Effector memory CD4-positive, alpha-beta T cell (primary cell): Measurements from ENCODE around the gene FAM107B.
"Not testable (repeated sequence)": the region's sequence is repeated elsewhere in the genome, so short reads cannot be mapped to it uniquely, and the experiment has no call there.

ENCODE experiments used
- DNase-seq, 3 donors: peaks; one replicate each; pipeline ENCODE4 v3.0.0-alpha.2; 2020
- H3K27ac ChIP-seq: 2 replicates; pipeline ENCODE4 v1.7.0; 2013; ENCODE audit warnings: mild to moderate bottlenecking, low read length, moderate library complexity; ENCODE audit not compliant: insufficient read depth, poor library complexity, severe bottlenecking
- H3K27me3 ChIP-seq: replicated peaks from 2 replicates; pipeline ENCODE4 v1.7.0; 2013; ENCODE audit warnings: mild to moderate bottlenecking, low read length; ENCODE audit not compliant: insufficient read depth, control insufficient read depth, poor library complexity, severe bottlenecking
- H3K36me3 ChIP-seq: 2 replicates; pipeline ENCODE4 v1.7.0; 2013; ENCODE audit warnings: mild to moderate bottlenecking, low read length, moderate library complexity; ENCODE audit not compliant: control insufficient read depth, insufficient read depth
- H3K4me1 ChIP-seq: 2 replicates; pipeline ENCODE4 v1.7.0; 2013; ENCODE audit warnings: low read length, mild to moderate bottlenecking; ENCODE audit not compliant: control insufficient read depth, insufficient read depth, poor library complexity, severe bottlenecking
- H3K4me3 ChIP-seq: 2 replicates; pipeline ENCODE4 v1.7.0; 2013; ENCODE audit warnings: low read length, low read depth, mild to moderate bottlenecking; ENCODE audit not compliant: insufficient read depth, poor library complexity, severe bottlenecking
- H3K9me3 ChIP-seq: 2 replicates; pipeline ENCODE4 v1.7.0; 2013; ENCODE audit warnings: mild to moderate bottlenecking, low read length, moderate library complexity; ENCODE audit not compliant: control insufficient read depth

FAM107B gene

DNA sequence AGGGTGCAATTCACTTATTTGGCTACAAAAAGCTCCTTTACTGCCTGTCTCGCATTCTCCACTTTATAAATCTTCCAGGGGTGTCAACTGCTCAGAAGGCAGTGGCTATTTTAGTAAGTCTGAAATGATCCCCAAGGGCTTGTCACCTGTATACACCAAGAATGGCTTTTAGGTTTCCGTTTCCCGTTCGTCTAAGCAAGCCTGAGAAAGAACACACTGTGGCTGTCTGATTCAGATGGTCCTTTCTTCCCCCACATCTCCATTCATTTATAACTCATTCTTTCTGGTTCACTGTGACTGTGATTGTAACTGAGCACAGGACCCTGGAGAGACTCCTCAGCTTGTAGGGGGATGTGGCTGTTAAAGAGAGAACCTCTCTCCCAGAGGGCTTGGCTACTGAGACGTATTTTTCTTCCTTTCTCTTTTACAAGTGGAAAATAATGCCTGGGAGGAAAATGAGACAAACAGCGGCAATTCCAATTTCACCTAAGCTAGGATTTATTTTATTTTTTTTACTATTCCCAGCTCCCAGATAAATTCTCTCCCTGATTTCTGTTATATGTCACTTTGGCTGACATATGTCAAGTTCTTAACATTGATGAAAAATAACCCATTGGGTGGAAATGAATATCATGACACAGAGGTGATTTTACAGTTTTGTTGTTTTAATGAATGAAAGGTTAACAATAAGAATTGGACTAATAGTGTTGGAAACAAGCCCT lies 129.3 kb downstream of the FAM107B start:
- Histone ChIP-seq H3K27me3 (no peaks in the 10 kb centered on the region), H3K4me3 (no peak overlapping the region), H3K36me3 (no peaks in the 10 kb centered on the region), H3K27ac (no peak overlapping the region), H3K9me3 (no peaks in the 10 kb centered on the region), H3K4me1 (peaks cover 33% of the 10 kb centered on the region)
- no peak for DNase-seq

GRCh38 chr10:14639637-14640036 lies 135.1 kb downstream of the FAM107B start:
- Histone ChIP-seq H3K4me3 (no peak overlapping the region), H3K27me3 (no peaks in the 10 kb centered on the region), H3K27ac (no peak overlapping the region), H3K36me3 (no peaks in the 10 kb centered on the region), H3K9me3 (no peaks in the 10 kb centered on the region), H3K4me1 (peaks cover 2% of the 10 kb centered on the region)
- no peak for DNase-seq

- H3K4me3 ChIP-seq = no peak overlapping the region
- DNase-seq = no peak
- no peaks in the 10 kb centered on the region for H3K27me3 ChIP-seq
- no peak overlapping the region for H3K27ac ChIP-seq
- H3K36me3 ChIP-seq = no peaks in the 10 kb centered on the region
- no peaks in the 10 kb centered on the region for H3K9me3 ChIP-seq
- no peaks in the 10 kb centered on the region for H3K4me1 ChIP-seq
Observed at GRCh38 chr10:14635043-14635710, 139.5 kb downstream of the FAM107B start.

DNA sequence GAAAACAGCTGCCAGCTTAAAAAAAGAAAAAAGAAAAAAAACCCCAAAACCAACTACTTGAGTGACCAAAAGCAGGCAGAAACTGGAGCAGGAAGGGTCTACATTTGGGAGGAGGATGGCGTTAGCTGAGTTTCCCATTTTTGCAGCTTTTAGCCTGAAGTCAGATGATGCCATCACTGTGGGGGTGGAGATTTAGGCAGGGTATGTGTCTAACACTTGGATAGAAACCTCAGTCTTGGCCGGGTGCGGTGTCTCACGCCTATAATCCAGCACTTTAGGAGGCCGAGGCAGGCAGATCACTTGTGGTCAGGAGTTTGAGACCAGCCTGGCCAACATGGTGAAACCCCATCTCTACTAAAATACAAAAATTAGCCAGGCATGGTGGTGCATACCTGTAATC lies 140.1 kb downstream of the FAM107B start:
- not testable (repeated sequence) for H3K4me1 ChIP-seq

DNA sequence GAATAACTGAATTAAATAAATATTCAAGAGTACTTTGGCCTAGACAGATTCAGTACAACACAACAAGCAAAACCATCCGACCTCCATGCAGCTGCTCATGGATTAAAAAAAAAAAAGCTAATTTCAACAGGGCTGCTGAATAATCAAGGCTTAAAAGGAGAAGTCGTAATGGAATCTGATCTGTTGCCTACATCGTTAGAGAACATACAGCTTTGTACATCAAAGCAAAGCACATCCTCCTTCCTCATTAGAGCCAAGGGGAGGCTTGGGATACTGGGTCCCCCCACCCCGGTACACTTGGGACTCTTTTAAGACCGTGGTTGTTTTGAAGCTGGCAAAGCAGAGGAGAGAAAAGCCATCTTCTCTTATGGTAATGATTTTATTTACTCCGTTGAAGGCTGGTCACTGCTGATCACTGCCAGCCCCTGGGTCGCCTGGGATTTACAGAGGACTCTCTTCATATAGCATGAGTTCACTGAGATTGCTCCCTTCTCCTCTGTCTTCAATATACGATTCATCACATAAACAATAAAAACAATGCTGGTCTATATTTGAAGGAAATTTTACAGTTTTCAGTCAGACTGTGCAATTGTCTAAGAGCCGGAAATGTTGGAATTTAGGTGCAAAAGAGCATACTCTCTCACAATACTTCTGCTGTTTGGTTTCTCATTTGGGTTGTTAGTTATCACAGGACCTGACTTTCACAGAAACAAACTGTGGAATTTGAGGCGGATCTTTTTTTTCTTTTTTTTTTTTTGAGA lies 148.8 kb downstream of the FAM107B start:
- H3K4me1 ChIP-seq = no peaks in the 10 kb centered on the region
- H3K9me3 ChIP-seq = no peaks in the 10 kb centered on the region
- no peak overlapping the region for H3K27ac ChIP-seq
- H3K36me3 ChIP-seq = no peaks in the 10 kb centered on the region
- DNase-seq = no peak
- H3K27me3 ChIP-seq = no peaks in the 10 kb centered on the region
- H3K4me3 ChIP-seq = no peak overlapping the region

More for the DNA sequence above, 140.1 kb downstream of the FAM107B start:
- not testable (repeated sequence) for H3K27me3 ChIP-seq, H3K4me3 ChIP-seq, H3K36me3 ChIP-seq, H3K27ac ChIP-seq, DNase-seq, H3K9me3 ChIP-seq

- no peaks in the 10 kb centered on the region for H3K9me3 ChIP-seq
- DNase-seq = no peak
- H3K4me1 ChIP-seq = no peaks in the 10 kb centered on the region
- no peaks in the 10 kb centered on the region for H3K36me3 ChIP-seq
- H3K27ac ChIP-seq = no peak overlapping the region
- H3K27me3 ChIP-seq = no peaks in the 10 kb centered on the region
- H3K4me3 ChIP-seq = no peak overlapping the region
Observed at GRCh38 chr10:14625192-14625631, 149.5 kb downstream of the FAM107B start.

DNA sequence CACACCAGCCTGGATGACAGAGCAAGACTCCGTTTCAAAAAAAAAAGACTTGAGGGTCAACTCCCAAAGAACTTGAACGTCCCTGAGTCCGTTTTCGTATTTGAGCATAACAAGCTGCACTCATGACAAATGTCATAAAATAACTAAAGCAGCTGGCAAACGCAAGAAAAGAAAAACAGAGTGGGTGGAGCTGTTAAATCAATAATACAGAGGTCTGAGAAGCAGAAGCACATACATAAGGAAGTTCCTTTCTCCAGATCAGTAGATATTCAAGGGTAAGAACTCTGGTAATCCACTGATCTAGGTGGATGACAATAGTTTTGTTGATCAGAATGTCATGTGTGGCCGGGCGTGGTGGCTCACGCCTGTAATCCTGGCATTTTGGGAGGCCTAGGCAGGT lies 150.1 kb downstream of the FAM107B start:
- Histone ChIP-seq H3K4me1 (no peaks in the 10 kb centered on the region), H3K4me3 (no peak overlapping the region), H3K27ac (no peak overlapping the region), H3K9me3 (no peaks in the 10 kb centered on the region), H3K27me3 (no peaks in the 10 kb centered on the region), H3K36me3 (no peaks in the 10 kb centered on the region)
- DNase-seq = no peak

DNA sequence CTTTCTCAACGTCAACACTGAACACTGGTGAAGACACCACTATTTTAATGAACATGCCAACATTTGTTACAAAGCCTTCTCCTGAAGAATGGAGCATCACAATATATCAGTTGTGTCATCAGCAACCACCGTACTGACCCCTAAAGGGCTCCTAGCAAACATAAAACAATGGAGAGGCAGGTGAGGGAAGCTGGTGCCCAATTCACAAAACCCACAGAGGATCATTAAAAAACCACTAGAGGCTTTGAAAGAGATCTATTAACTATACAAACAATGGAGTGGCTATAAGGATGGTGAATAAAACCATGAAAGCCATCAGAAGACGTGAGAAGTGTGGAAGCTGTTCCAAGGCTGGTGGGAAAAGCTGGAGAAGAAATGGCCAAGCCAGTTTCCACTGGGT lies 150.8 kb downstream of the FAM107B start:
- Histone ChIP-seq H3K4me1 (no peaks in the 10 kb centered on the region), H3K27me3 (no peaks in the 10 kb centered on the region), H3K4me3 (no peak overlapping the region), H3K36me3 (no peaks in the 10 kb centered on the region), H3K27ac (no peak overlapping the region), H3K9me3 (no peaks in the 10 kb centered on the region)
- no peak for DNase-seq

- Histone ChIP-seq H3K4me1 (peaks cover 13% of the 10 kb centered on the region), H3K27ac (no peak overlapping the region), H3K4me3 (no peak overlapping the region), H3K27me3 (no peaks in the 10 kb centered on the region), H3K9me3 (no peaks in the 10 kb centered on the region), H3K36me3 (no peaks in the 10 kb centered on the region)
- no peak for DNase-seq
Observed at GRCh38 chr10:14621037-14621436, 153.7 kb downstream of the FAM107B start.

DNA sequence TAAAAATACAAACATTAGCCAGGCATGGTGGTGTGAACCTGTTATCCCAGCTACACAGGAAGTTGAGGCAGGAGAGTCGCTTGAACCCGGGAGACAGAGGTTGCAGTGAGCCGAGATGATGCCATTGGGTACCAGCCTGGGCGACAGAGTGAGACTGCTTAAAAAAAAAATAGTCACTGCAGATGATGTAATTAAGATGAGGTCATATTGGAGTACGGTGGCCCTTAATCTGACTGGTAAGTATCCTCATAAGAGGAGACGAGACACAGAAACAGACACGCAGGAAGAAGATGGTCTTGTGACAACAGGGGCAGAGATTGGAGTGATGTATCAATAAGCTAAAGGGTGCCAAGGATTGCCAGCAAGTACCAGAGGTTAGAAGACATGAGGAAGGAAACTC lies 156.0 kb downstream of the FAM107B start:
- Histone ChIP-seq H3K4me3 (no peak overlapping the region), H3K27me3 (no peaks in the 10 kb centered on the region), H3K27ac (no peak overlapping the region), H3K36me3 (no peaks in the 10 kb centered on the region), H3K4me1 (peaks cover 13% of the 10 kb centered on the region), H3K9me3 (no peaks in the 10 kb centered on the region)
- DNase-seq = no peak
